Measurements from ENCODE around the gene DMWD. TPM values are rescaled to one million over a fixed set of nuclear protein-coding genes. Genes with fewer than 3 reads are reported as not detected.

The DMWD gene
- total RNA-seq, 1 donor from 2014 or later, result 29.9 TPM

GRCh38 chr19:45819769-45820168 lies 27.1 kb upstream of the DMWD start:
- Histone ChIP-seq H3K4me3 (ENCODE audit: low read depth, low read length) (no peak overlapping the region), H3K27me3 (ENCODE audit: control insufficient read depth, insufficient read depth, low read length) (no peaks in the 10 kb centered on the region), H3K36me3 (ENCODE audit: control insufficient read depth, insufficient read depth, low read length) (peaks cover 5% of the 10 kb centered on the region)
- TF ChIP-seq CTCF (IDR thresholded peaks at IDR 0.05; ENCODE audit: insufficient read depth, low read length, poor library complexity, severe bottlenecking), result no peak
- DNase-seq (ENCODE audit: low read depth), result no peak

- no peak overlapping the region for H3K4me3 ChIP-seq (ENCODE audit: low read depth, low read length)
- H3K36me3 ChIP-seq (ENCODE audit: control insufficient read depth, insufficient read depth, low read length), result peaks cover 4% of the 10 kb centered on the region
- no peak for TF ChIP-seq CTCF (IDR thresholded peaks at IDR 0.05; ENCODE audit: insufficient read depth, low read length, poor library complexity, severe bottlenecking)
- H3K27me3 ChIP-seq (ENCODE audit: control insufficient read depth, insufficient read depth, low read length), result no peaks in the 10 kb centered on the region
- no peak for DNase-seq (ENCODE audit: low read depth)
These were observed 25.2 kb upstream of the DMWD start for GRCh38 chr19:45817725-45818301.

GRCh38 chr19:45817010-45817724 lies 24.5 kb upstream of the DMWD start:
- peak; percentile 99 for TF ChIP-seq CTCF (IDR thresholded peaks at IDR 0.05; ENCODE audit: insufficient read depth, low read length, poor library complexity, severe bottlenecking)
- no peak overlapping the region for H3K4me3 ChIP-seq (ENCODE audit: low read depth, low read length)
- H3K27me3 ChIP-seq (ENCODE audit: control insufficient read depth, insufficient read depth, low read length), result no peaks in the 10 kb centered on the region
- H3K36me3 ChIP-seq (ENCODE audit: control insufficient read depth, insufficient read depth, low read length), result peaks cover 3% of the 10 kb centered on the region
- peak; percentile 75 for DNase-seq (ENCODE audit: low read depth)

GRCh38 chr19:45816236-45817009 lies 23.8 kb upstream of the DMWD start:
- DNase-seq (ENCODE audit: low read depth), result no peak
- peaks cover under 1% of the 10 kb centered on the region for H3K36me3 ChIP-seq (ENCODE audit: control insufficient read depth, insufficient read depth, low read length)
- no peak for TF ChIP-seq CTCF (IDR thresholded peaks at IDR 0.05; ENCODE audit: insufficient read depth, low read length, poor library complexity, severe bottlenecking)
- no peak overlapping the region for H3K4me3 ChIP-seq (ENCODE audit: low read depth, low read length)
- H3K27me3 ChIP-seq (ENCODE audit: control insufficient read depth, insufficient read depth, low read length), result no peaks in the 10 kb centered on the region

GRCh38 chr19:45815481-45816216 lies 23.0 kb upstream of the DMWD start:
- no peak for TF ChIP-seq CTCF (IDR thresholded peaks at IDR 0.05; ENCODE audit: insufficient read depth, low read length, poor library complexity, severe bottlenecking)
- Histone ChIP-seq H3K27me3 (ENCODE audit: control insufficient read depth, insufficient read depth, low read length) (no peaks in the 10 kb centered on the region), H3K36me3 (ENCODE audit: control insufficient read depth, insufficient read depth, low read length) (no peaks in the 10 kb centered on the region), H3K4me3 (ENCODE audit: low read depth, low read length) (no peak overlapping the region)
- DNase-seq (ENCODE audit: low read depth), result no peak
